ENCODE measurements around the gene LARP4B.

Gene LARP4B

GRCh38 chr10:807958-808353 lies 123.5 kb downstream of the LARP4B start:
- no peak for DNase-seq (ENCODE audit: low read depth in 2 of 2)

- no peak for DNase-seq (ENCODE audit: low read depth in 2 of 2)
Measured at GRCh38 chr10:807163-807957, 124.1 kb downstream of the LARP4B start.

GRCh38 chr10:806451-807162 lies 124.9 kb downstream of the LARP4B start:
- DNase-seq (ENCODE audit: low read depth in 2 of 2) = no peak

GRCh38 chr10:805620-806305 lies 125.7 kb downstream of the LARP4B start:
- no peak for DNase-seq (ENCODE audit: low read depth in 2 of 2)

- no peak for DNase-seq (ENCODE audit: low read depth in 2 of 2)
Measured at GRCh38 chr10:804787-805619, 126.5 kb downstream of the LARP4B start.

GRCh38 chr10:804191-804781 lies 127.2 kb downstream of the LARP4B start:
- DNase-seq (ENCODE audit: low read depth in 2 of 2) = no peak

GRCh38 chr10:803041-803741 lies 128.3 kb downstream of the LARP4B start:
- no peak for DNase-seq (ENCODE audit: low read depth in 2 of 2)

- DNase-seq (ENCODE audit: low read depth in 2 of 2) = no peak
Measured at GRCh38 chr10:802506-802905, 129.0 kb downstream of the LARP4B start.

GRCh38 chr10:797179-797578 lies 134.3 kb downstream of the LARP4B start:
- DNase-seq (ENCODE audit: low read depth in 2 of 2) = no peak

GRCh38 chr10:796233-796632 lies 135.3 kb downstream of the LARP4B start:
- no peak for DNase-seq (ENCODE audit: low read depth in 2 of 2)

GRCh38 chr10:794382-794956 lies 137.0 kb downstream of the LARP4B start:
- no peak for DNase-seq (ENCODE audit: low read depth in 2 of 2)

GRCh38 chr10:792792-793100 lies 138.8 kb downstream of the LARP4B start:
- DNase-seq (ENCODE audit: low read depth in 2 of 2) = peak; percentile 15 to 31

GRCh38 chr10:792083-792791 lies 139.3 kb downstream of the LARP4B start:
- no peak for DNase-seq (ENCODE audit: low read depth in 2 of 2)

- no peak for DNase-seq (ENCODE audit: low read depth in 2 of 2)
Measured at GRCh38 chr10:791639-792038, 139.9 kb downstream of the LARP4B start.

- no peak for DNase-seq (ENCODE audit: low read depth in 2 of 2)
Measured at GRCh38 chr10:790821-791551, 140.5 kb downstream of the LARP4B start.

- no peak for DNase-seq (ENCODE audit: low read depth in 2 of 2)
Measured at GRCh38 chr10:789831-790701, 141.4 kb downstream of the LARP4B start.

GRCh38 chr10:788796-789748 lies 142.4 kb downstream of the LARP4B start:
- DNase-seq (ENCODE audit: low read depth in 2 of 2) = peak in 1 of 2 experiments; percentile 17
